AG09309 (cell line): ENCODE data around the gene SEC62.
A peak's percentile ranks its signal among the peaks of the same experiment; 100 is the strongest.

Experiments
- DNase-seq: peaks from one replicate; pipeline ENCODE4 v3.0.0-alpha.2; 2010; ENCODE audit warnings: low read depth
- H3K4me3 ChIP-seq: 2 replicates; pipeline ENCODE4 v1.5.1; 2011; ENCODE audit warnings: mild to moderate bottlenecking, low read depth, low read length, moderate library complexity; ENCODE audit not compliant: control insufficient read depth
- TF ChIP-seq, protein P1 (sequence below): IDR thresholded peaks from 2 replicates; pipeline ENCODE4 v1.5.1; 2011; ENCODE audit warnings: mild to moderate bottlenecking, low read depth, low read length, inconsistent platforms; ENCODE audit not compliant: insufficient read depth, control insufficient read depth; ENCODE audit errors: missing control alignments

The SEC62 gene

DNA sequence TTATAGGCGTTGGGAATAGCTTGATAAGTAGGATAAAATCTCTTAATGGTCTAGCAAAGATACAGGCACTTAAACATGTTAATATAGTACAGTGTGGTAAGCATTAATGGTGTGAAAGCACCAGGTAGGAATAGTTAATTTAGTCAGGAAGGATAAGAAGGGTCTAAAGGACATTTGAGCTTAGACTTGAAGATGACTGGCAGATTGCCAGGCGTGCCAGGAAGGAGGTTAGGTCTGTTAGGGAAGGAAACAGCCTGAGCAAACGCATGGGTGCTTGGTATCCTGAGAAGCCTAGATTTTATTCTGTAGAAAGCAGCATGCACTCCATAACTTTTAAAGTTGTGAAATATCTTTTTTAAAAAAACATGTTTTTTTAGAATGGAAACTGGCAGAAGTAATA, 17.7 kb downstream of the SEC62 start:
- no peak for DNase-seq
- TF ChIP-seq, protein P1, sequence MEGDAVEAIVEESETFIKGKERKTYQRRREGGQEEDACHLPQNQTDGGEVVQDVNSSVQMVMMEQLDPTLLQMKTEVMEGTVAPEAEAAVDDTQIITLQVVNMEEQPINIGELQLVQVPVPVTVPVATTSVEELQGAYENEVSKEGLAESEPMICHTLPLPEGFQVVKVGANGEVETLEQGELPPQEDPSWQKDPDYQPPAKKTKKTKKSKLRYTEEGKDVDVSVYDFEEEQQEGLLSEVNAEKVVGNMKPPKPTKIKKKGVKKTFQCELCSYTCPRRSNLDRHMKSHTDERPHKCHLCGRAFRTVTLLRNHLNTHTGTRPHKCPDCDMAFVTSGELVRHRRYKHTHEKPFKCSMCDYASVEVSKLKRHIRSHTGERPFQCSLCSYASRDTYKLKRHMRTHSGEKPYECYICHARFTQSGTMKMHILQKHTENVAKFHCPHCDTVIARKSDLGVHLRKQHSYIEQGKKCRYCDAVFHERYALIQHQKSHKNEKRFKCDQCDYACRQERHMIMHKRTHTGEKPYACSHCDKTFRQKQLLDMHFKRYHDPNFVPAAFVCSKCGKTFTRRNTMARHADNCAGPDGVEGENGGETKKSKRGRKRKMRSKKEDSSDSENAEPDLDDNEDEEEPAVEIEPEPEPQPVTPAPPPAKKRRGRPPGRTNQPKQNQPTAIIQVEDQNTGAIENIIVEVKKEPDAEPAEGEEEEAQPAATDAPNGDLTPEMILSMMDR = no peak
- no peak overlapping the region for H3K4me3 ChIP-seq

DNA sequence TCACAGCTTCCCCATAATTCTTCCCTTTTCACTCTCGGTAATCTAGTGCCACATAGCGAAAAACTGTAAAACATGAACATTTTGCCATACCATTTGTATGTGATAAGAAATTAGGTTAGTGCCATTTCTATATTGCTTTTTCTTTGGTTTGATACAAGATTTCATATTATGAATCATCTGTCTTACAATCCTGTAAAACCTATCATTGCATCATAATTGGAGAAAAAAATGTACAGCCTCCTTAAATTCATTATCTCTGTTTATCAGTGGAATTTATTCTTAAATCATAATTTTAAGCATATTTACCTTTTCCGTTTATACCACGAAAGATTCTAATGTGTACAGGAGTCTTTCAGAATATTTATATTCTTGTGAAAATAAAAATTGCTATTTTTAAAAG, 23.8 kb downstream of the SEC62 start:
- TF ChIP-seq, protein P1 = no peak
- H3K4me3 ChIP-seq = no peak overlapping the region
- DNase-seq = no peak

DNA sequence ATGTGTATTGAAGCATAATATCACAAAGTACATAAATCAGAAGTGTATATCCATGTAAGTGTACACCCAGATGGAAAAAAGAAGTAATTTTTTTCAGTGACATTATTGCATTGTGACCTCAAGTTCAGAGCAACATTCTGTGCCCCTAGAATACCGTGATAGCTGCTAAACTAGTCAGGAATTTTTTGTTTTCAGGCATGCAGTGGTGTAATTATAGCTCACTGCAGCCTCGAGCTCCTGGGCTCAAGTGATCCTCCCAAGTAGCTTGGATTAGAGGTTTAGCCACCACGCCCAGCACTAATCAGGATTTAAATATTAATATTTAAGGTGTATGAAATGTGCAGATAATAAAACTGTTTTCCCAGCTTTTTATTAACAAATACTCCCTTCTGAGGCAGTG, 25.5 kb downstream of the SEC62 start:
- DNase-seq = no peak
- no peak overlapping the region for H3K4me3 ChIP-seq
- TF ChIP-seq, protein P1 = no peak

DNA sequence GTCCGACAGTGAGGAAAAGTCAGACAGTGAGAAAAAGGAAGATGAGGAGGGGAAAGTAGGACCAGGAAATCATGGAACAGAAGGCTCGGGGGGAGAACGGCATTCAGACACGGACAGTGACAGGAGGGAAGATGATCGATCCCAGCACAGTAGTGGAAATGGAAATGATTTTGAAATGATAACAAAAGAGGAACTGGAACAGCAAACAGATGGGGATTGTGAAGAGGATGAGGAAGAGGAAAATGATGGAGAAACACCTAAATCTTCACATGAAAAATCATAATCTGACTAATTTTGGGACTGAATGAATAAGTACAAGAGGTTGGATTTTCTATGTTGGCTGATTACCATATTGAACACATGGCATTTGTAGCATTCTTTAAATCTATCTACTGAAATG, 26.2 kb downstream of the SEC62 start:
- no peak overlapping the region for H3K4me3 ChIP-seq
- TF ChIP-seq, protein P1 = no peak
- no peak for DNase-seq

DNA sequence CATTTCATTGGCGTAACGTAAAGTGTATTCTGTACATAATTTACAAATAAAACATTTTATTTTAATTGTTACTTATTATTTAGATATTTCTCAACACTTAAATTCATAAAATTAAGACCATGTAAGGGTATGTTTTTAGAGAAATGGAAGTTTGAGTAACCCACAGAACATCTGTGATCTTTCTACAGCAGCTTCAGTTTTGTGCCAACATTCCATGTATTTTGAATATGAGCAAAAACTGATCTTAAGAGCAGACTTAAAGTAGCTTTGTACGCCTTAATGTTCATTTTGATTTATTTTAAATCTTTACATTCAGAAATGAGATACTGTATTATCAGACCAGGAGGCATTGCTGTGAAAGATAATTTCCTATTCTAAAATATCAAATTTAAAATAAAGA, 27.2 kb downstream of the SEC62 start:
- H3K4me3 ChIP-seq = no peak overlapping the region
- no peak for DNase-seq
- TF ChIP-seq, protein P1 = no peak

DNA sequence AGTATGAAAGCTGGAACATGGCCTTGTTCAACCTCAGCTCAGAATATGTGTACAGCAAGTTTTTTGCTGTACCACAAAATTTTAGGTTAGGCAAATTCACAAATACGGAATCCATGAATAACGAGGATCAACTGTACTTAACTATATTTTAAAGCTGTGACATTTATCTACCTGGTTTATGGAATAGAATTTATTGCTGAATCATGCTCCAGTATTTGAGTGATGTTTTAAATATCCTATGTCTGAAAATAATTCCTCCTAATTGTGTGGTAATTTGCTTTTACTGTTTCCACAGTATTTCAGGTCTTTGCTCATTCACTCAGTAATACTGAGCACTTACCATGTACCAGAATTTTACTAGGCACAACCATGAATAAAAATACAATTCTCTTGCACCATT, 29.5 kb downstream of the SEC62 start:
- TF ChIP-seq, protein P1 = no peak
- no peak overlapping the region for H3K4me3 ChIP-seq
- DNase-seq = no peak

DNA sequence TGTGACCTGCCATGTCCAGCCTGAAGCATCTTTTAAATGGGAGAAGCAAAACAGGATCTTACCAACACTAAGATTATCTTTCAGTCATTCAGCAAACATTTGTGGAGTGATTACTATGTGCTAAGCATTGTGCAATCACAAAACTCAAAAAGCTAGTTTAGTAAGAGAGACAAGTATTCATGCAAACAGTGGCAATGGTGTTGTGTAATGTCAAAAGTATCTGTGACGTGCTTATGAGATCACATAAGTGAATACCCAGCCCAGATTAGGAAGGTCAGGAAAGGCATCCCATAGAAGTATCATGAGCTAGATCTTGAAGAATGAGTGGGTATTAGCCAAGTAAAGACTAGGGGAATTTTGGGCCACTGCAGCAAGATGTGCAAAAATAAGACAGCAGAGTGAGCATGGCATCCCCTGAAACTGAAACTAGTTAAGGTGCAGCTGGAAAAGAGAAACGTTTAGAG, 32.1 kb downstream of the SEC62 start:
- no peak overlapping the region for H3K4me3 ChIP-seq
- TF ChIP-seq, protein P1 = no peak
- DNase-seq = peak; percentile 39
